Astrocyte (in vitro differentiated cells and primary cell): Measurements from ENCODE around the gene DERL3. TPM values are rescaled to one million over a fixed set of nuclear protein-coding genes. Genes with fewer than 3 reads are reported as not detected.

Experiments
- DNase-seq: peaks from one replicate; pipeline ENCODE4 v3.0.0-alpha.2; 2010; ENCODE audit warnings: low read depth
- FAIRE-seq: peaks from 2 replicates; lab custom pipeline; 2011; peaks lifted over from hg19 to GRCh38; lab: Jason Lieb, UNC
- H2AFZ ChIP-seq: 2 replicates; pipeline ENCODE4 v1.6.0; 2012; ENCODE audit warnings: low read depth, low read length, inconsistent platforms
- H3K27ac ChIP-seq: 2 replicates; pipeline ENCODE4 v1.5.1; 2011; ENCODE audit warnings: low read depth, low read length, inconsistent platforms
- H3K27me3 ChIP-seq: 2 replicates; pipeline ENCODE4 v1.6.0; 2011; ENCODE audit warnings: low read length, inconsistent platforms; ENCODE audit not compliant: insufficient read depth
- H3K36me3 ChIP-seq: 2 replicates; pipeline ENCODE4 v1.5.1; 2011; ENCODE audit warnings: low read length, inconsistent platforms; ENCODE audit not compliant: insufficient read depth
- H3K4me1 ChIP-seq: 2 replicates; pipeline ENCODE4 v1.5.1; 2011; ENCODE audit warnings: low read length, inconsistent platforms; ENCODE audit not compliant: insufficient read depth
- H3K4me2 ChIP-seq: 2 replicates; pipeline ENCODE4 v1.6.0; 2012; ENCODE audit warnings: low read length, inconsistent platforms
- H3K4me3 ChIP-seq: 2 replicates; pipeline ENCODE4 v1.5.1; 2011; ENCODE audit warnings: low read depth, mild to moderate bottlenecking, low read length, inconsistent platforms; ENCODE audit not compliant: insufficient read depth
- H3K79me2 ChIP-seq: 2 replicates; pipeline ENCODE4 v1.6.0; 2012; ENCODE audit warnings: mild to moderate bottlenecking, low read length, inconsistent platforms; ENCODE audit not compliant: insufficient read depth
- H3K9ac ChIP-seq: 2 replicates; pipeline ENCODE4 v1.6.0; 2012; ENCODE audit warnings: mild to moderate bottlenecking, low read length, inconsistent platforms
- H3K9me3 ChIP-seq: 2 replicates; pipeline ENCODE4 v1.5.1; 2012; ENCODE audit warnings: low read depth, mild to moderate bottlenecking, low read length, inconsistent platforms; ENCODE audit not compliant: insufficient read depth
- H4K20me1 ChIP-seq: 2 replicates; pipeline ENCODE4 v1.6.0; 2012; ENCODE audit warnings: low read length, inconsistent platforms; ENCODE audit not compliant: insufficient read depth
- H3K27ac Mint-ChIP-seq: one replicate; pipeline ENCODE4 v1.8.0; 2021; ENCODE audit warnings: mild to moderate bottlenecking, mixed read lengths; ENCODE audit not compliant: unreplicated experiment
- H3K27me3 Mint-ChIP-seq: one replicate; pipeline ENCODE4 v1.8.0; 2021; ENCODE audit warnings: low read depth, mixed read lengths; ENCODE audit not compliant: unreplicated experiment
- H3K36me3 Mint-ChIP-seq: one replicate; pipeline ENCODE4 v1.8.0; 2021; ENCODE audit warnings: low read depth, mixed read lengths; ENCODE audit not compliant: unreplicated experiment
- H3K4me1 Mint-ChIP-seq: one replicate; pipeline ENCODE4 v1.8.0; 2021; ENCODE audit warnings: low read depth, mixed read lengths; ENCODE audit not compliant: unreplicated experiment
- H3K4me3 Mint-ChIP-seq: one replicate; pipeline ENCODE4 v1.8.0; 2021; ENCODE audit warnings: mild to moderate bottlenecking, moderate library complexity, mixed read lengths; ENCODE audit not compliant: unreplicated experiment
- H3K9me3 Mint-ChIP-seq: one replicate; pipeline ENCODE4 v1.8.0; 2021; ENCODE audit warnings: mild to moderate bottlenecking, mixed read lengths; ENCODE audit not compliant: unreplicated experiment
- CTCF ChIP-seq: IDR thresholded peaks from 2 replicates; pipeline ENCODE4 v1.5.1; 2011; ENCODE audit warnings: low read depth, mild to moderate bottlenecking, inconsistent platforms, low read length, moderate library complexity; ENCODE audit not compliant: insufficient read depth
- EZH2 ChIP-seq: IDR thresholded peaks from 2 replicates; pipeline ENCODE4 v1.6.1; 2012; ENCODE audit warnings: mild to moderate bottlenecking, low read length, inconsistent platforms; ENCODE audit not compliant: insufficient read depth
- total RNA-seq: library from RNA; stranded (reverse); gene quantifications from 2 replicates; pipeline ENCODE4 v1.2.1, GENCODE V29; 2021

DERL3 gene
- total RNA-seq, 1 donor from 2014 or later = 0.82 TPM

- Histone ChIP-seq H3K27ac (no peak overlapping the region), H3K9me3 (no peaks in the 10 kb centered on the region), H2AFZ (no peak overlapping the region), H3K36me3 (no peaks in the 10 kb centered on the region), H3K9ac (no peak overlapping the region), H4K20me1 (no peaks in the 10 kb centered on the region), H3K4me1 (peaks cover 21% of the 10 kb centered on the region), H3K4me3 (no peak overlapping the region), H3K27me3 (no peaks in the 10 kb centered on the region), H3K79me2 (no peaks in the 10 kb centered on the region), H3K4me2 (no peak overlapping the region)
- DNase-seq (no peak), FAIRE-seq (no peak)
- H3K4me1 Mint-ChIP-seq = peaks cover 32% of the 10 kb centered on the region
- H3K36me3 Mint-ChIP-seq = no peaks in the 10 kb centered on the region
- TF ChIP-seq CTCF (no peak), EZH2 (no peak)
- H3K4me3 Mint-ChIP-seq = peak overlapping the region; percentile 54
- H3K27ac Mint-ChIP-seq = peak overlapping the region; percentile 44
- H3K27me3 Mint-ChIP-seq = peaks cover 14% of the 10 kb centered on the region
- no peaks in the 10 kb centered on the region for H3K9me3 Mint-ChIP-seq
These were observed 6.7 kb upstream of the DERL3 start for GRCh38 chr22:23845265-23846080.

DNA sequence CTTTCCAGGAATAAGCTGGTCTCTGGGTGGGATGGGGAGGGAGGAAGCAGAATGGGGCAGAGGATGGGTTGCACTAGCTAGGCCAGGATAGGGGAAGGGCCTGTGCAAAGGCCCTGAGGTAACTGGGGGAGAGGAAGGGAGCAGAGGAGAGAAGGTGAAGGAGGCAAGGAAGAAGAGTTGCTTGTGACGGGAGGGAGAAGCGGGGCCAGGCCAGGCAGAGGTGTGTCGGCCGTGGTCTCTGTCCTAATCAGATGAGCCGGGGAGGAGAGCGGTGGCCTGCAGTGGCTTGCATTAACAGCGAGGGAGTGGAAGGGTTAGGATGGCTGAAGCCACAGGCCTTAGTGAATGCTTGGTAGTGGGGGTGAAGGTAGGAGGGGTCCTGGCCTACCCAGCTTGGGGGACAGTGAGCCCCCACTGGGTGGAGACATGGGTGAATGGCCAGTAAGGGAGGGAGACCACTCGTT is 6.0 kb upstream of the DERL3 start:
- Mint-ChIP-seq H3K36me3 (no peaks in the 10 kb centered on the region), H3K9me3 (no peaks in the 10 kb centered on the region), H3K27me3 (peaks cover 10% of the 10 kb centered on the region), H3K4me1 (peaks cover 32% of the 10 kb centered on the region), H3K4me3 (peak overlapping the region; percentile 55), H3K27ac (peak overlapping the region; percentile 66)
- Histone ChIP-seq H3K79me2 (no peaks in the 10 kb centered on the region), H3K4me2 (peak overlapping the region; percentile 52), H3K36me3 (no peaks in the 10 kb centered on the region), H3K4me1 (peaks cover 21% of the 10 kb centered on the region), H3K4me3 (no peak overlapping the region), H3K27ac (no peak overlapping the region), H3K27me3 (no peaks in the 10 kb centered on the region), H4K20me1 (no peaks in the 10 kb centered on the region), H3K9ac (no peak overlapping the region), H3K9me3 (no peaks in the 10 kb centered on the region), H2AFZ (no peak overlapping the region)
- FAIRE-seq = no peak
- no peak for DNase-seq
- TF ChIP-seq EZH2 (no peak), CTCF (no peak)

DNA sequence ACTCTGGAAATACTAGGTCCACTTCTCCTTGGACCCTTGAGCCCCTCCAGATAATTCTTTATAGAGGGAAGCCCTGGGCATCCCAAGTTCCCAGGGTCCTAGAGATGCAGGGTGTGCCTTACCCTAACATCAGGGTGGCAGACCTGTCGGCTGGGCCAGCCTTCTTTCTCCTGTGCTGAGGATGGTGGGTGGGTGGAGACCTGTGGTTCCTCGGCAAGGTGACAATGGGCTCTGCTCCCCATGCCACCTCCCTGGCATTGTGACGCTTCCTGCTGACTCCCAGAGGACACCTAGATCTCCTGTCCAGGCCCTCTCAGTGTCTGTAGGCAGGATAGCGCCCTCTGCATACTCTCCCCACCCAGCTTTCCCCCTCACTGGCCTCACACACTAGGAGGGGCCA is 3.8 kb upstream of the DERL3 start:
- Mint-ChIP-seq H3K36me3 (no peaks in the 10 kb centered on the region), H3K4me1 (peaks cover 25% of the 10 kb centered on the region), H3K9me3 (no peaks in the 10 kb centered on the region), H3K4me3 (no peak overlapping the region), H3K27ac (no peak overlapping the region), H3K27me3 (peaks cover 10% of the 10 kb centered on the region)
- Histone ChIP-seq H2AFZ (no peak overlapping the region), H4K20me1 (peaks cover 4% of the 10 kb centered on the region), H3K79me2 (no peaks in the 10 kb centered on the region), H3K27ac (no peak overlapping the region), H3K4me1 (peaks cover 24% of the 10 kb centered on the region), H3K27me3 (no peaks in the 10 kb centered on the region), H3K4me2 (no peak overlapping the region), H3K4me3 (no peak overlapping the region), H3K9me3 (no peaks in the 10 kb centered on the region), H3K36me3 (no peaks in the 10 kb centered on the region), H3K9ac (no peak overlapping the region)
- TF ChIP-seq CTCF (no peak), EZH2 (no peak)
- DNase-seq = no peak
- no peak for FAIRE-seq
